HG02852 (cell line): ENCODE data around the gene A2M.

Experiments
- ATAC-seq: cut with Tn5 transposase; IDR thresholded peaks from one replicate; pipeline ENCODE4 v1.9.1; 2021; ENCODE audit warnings: mild to moderate bottlenecking, moderate library complexity; ENCODE audit not compliant: unreplicated experiment

Gene A2M

GRCh38 chr12:9099552-9100190 lies 16.0 kb downstream of the A2M start:
- ATAC-seq = no peak

GRCh38 chr12:9098463-9099026 lies 17.2 kb downstream of the A2M start:
- no peak for ATAC-seq

GRCh38 chr12:9098115-9098452 lies 17.6 kb downstream of the A2M start:
- ATAC-seq = no peak

- ATAC-seq = no peak
Measured at GRCh38 chr12:9096563-9097176, 19.0 kb downstream of the A2M start.

- ATAC-seq = no peak
Measured at GRCh38 chr12:9095322-9095721, 20.4 kb downstream of the A2M start.

- ATAC-seq = no peak
Measured at GRCh38 chr12:9094512-9095206, 21.1 kb downstream of the A2M start.

- ATAC-seq = no peak
Measured at GRCh38 chr12:9091891-9092598, 23.7 kb downstream of the A2M start.

GRCh38 chr12:9090220-9090619 lies 25.5 kb downstream of the A2M start:
- no peak for ATAC-seq

- no peak for ATAC-seq
Measured at GRCh38 chr12:9087087-9087835, 28.5 kb downstream of the A2M start.

GRCh38 chr12:9086087-9086486 lies 29.6 kb downstream of the A2M start:
- ATAC-seq = no peak

GRCh38 chr12:9084417-9084816 lies 31.3 kb downstream of the A2M start:
- no peak for ATAC-seq

GRCh38 chr12:9083793-9084192 lies 31.9 kb downstream of the A2M start:
- no peak for ATAC-seq

GRCh38 chr12:9081667-9082427 lies 33.9 kb downstream of the A2M start:
- ATAC-seq = no peak

- ATAC-seq = no peak
Measured at GRCh38 chr12:9079883-9080675, 35.6 kb downstream of the A2M start.

- no peak for ATAC-seq
Measured at GRCh38 chr12:9079082-9079481, 36.6 kb downstream of the A2M start.

- ATAC-seq = no peak
Measured at GRCh38 chr12:9077152-9078031, 38.3 kb downstream of the A2M start.

GRCh38 chr12:9076733-9077132 lies 39.0 kb downstream of the A2M start:
- no peak for ATAC-seq

- ATAC-seq = no peak
Measured at GRCh38 chr12:9075138-9075535, 40.6 kb downstream of the A2M start.
